ENCODE measurements around the gene SFXN5. TPM values are rescaled to one million over a fixed set of nuclear protein-coding genes. Genes with fewer than 3 reads are reported as not detected.

Gene SFXN5
- polyA plus RNA-seq, 1 donor from 2014 or later = 5.8 TPM

GRCh38 chr2:73027340-73027739 is 44.2 kb downstream of the SFXN5 start:
- Histone ChIP-seq H3K27me3 (ENCODE audit: insufficient read depth, low read depth, low read length) (no peaks in the 10 kb centered on the region), H3K4me2 (ENCODE audit: low read length) (no peak overlapping the region), H3K79me2 (replicated peaks; ENCODE audit: insufficient read depth, low read length) (no peaks in the 10 kb centered on the region), H3K4me3 (ENCODE audit: low read length) (no peak overlapping the region), H3F3A (ENCODE audit: insufficient read depth, low read length, poor library complexity, severe bottlenecking) (no peaks in the 10 kb centered on the region), H3K9ac (ENCODE audit: low read length) (no peak overlapping the region), H3K9me3 (ENCODE audit: low read length) (no peaks in the 10 kb centered on the region), H3K36me3 (ENCODE audit: insufficient read depth, low read length) (no peaks in the 10 kb centered on the region), H3K27ac (ENCODE audit: low read length) (no peak overlapping the region), H3K9me2 (ENCODE audit: insufficient read depth, low read length) (no peaks in the 10 kb centered on the region), H2AFZ (ENCODE audit: low read depth, low read length) (no peak overlapping the region), H4K20me1 (ENCODE audit: insufficient read depth) (no peaks in the 10 kb centered on the region)
- TF ChIP-seq RAD21 (conservative IDR thresholded peaks at IDR 0.05) (no peak), MXI1 (conservative IDR thresholded peaks at IDR 0.05; ENCODE audit: poor library complexity, severe bottlenecking) (no peak), TAF1 (IDR thresholded peaks at IDR 0.05; ENCODE audit: low read depth) (no peak), SMC3 (conservative IDR thresholded peaks at IDR 0.05; ENCODE audit: poor library complexity) (no peak), CTCF (IDR thresholded peaks at IDR 0.05; ENCODE audit: poor library complexity, severe bottlenecking) (no peak), POLR2AphosphoS5 (IDR thresholded peaks at IDR 0.05) (no peak), EP300 (conservative IDR thresholded peaks at IDR 0.05; ENCODE audit: poor library complexity, severe bottlenecking) (no peak), REST (IDR thresholded peaks at IDR 0.05; ENCODE audit: borderline replicate concordance) (no peak), EZH2 (IDR thresholded peaks at IDR 0.05; ENCODE audit: borderline replicate concordance, insufficient read depth, low read length, poor library complexity, severe bottlenecking) (no peak)

GRCh38 chr2:73023497-73023896 is 48.0 kb downstream of the SFXN5 start:
- Histone ChIP-seq H3K9ac (ENCODE audit: low read length) (no peak overlapping the region), H3K27me3 (ENCODE audit: insufficient read depth, low read depth, low read length) (no peaks in the 10 kb centered on the region), H3K4me3 (ENCODE audit: low read length) (no peak overlapping the region), H2AFZ (ENCODE audit: low read depth, low read length) (no peak overlapping the region), H3K79me2 (replicated peaks; ENCODE audit: insufficient read depth, low read length) (no peaks in the 10 kb centered on the region), H3K9me3 (ENCODE audit: low read length) (no peaks in the 10 kb centered on the region), H3F3A (ENCODE audit: insufficient read depth, low read length, poor library complexity, severe bottlenecking) (no peaks in the 10 kb centered on the region), H3K9me2 (ENCODE audit: insufficient read depth, low read length) (no peaks in the 10 kb centered on the region), H3K4me2 (ENCODE audit: low read length) (no peak overlapping the region), H4K20me1 (ENCODE audit: insufficient read depth) (no peaks in the 10 kb centered on the region), H3K36me3 (ENCODE audit: insufficient read depth, low read length) (no peaks in the 10 kb centered on the region), H3K27ac (ENCODE audit: low read length) (no peak overlapping the region)
- TF ChIP-seq EZH2 (IDR thresholded peaks at IDR 0.05; ENCODE audit: borderline replicate concordance, insufficient read depth, low read length, poor library complexity, severe bottlenecking) (no peak), POLR2AphosphoS5 (IDR thresholded peaks at IDR 0.05) (no peak)

Measured in neural cell (in vitro differentiated cells).